BE2C (cell line): ENCODE results near the gene ARF1.

ENCODE experiments used
- DNase-seq: peaks from one replicate; pipeline ENCODE4 v3.0.0-alpha.2; 2020
- H3K27me3 ChIP-seq: fragments of 250-450 bp; sonication (Bioruptor Pico); 2 replicates; pipeline ENCODE4 v1.5.1; 2020; ENCODE audit warnings: mild to moderate bottlenecking
- H3K36me3 ChIP-seq: fragments of 250-450 bp; sonication (Bioruptor Pico); 2 replicates; pipeline ENCODE4 v1.5.1; 2020; ENCODE audit warnings: mild to moderate bottlenecking
- H3K4me1 ChIP-seq: fragments of 250-450 bp; sonication (Bioruptor Pico); 2 replicates; pipeline ENCODE4 v1.5.1; 2020
- H3K4me3 ChIP-seq: 2 replicates; pipeline ENCODE4 v1.5.1; 2011; ENCODE audit warnings: low read depth, low read length
- H3K9me3 ChIP-seq: fragments of 250-450 bp; sonication (Bioruptor Pico); 2 replicates; pipeline ENCODE4 v1.5.1; 2020
- CTCF ChIP-seq: IDR thresholded peaks from 2 replicates; pipeline ENCODE4 v1.5.1; 2012; ENCODE audit warnings: mild to moderate bottlenecking, low read depth, low read length

ARF1 gene

GRCh38 chr1:228074954-228075730 lies 7.4 kb upstream of the ARF1 start:
- TF ChIP-seq CTCF = no peak
- no peaks in the 10 kb centered on the region for H3K27me3 ChIP-seq
- H3K4me3 ChIP-seq = no peak overlapping the region
- H3K9me3 ChIP-seq = no peaks in the 10 kb centered on the region
- peaks cover 10% of the 10 kb centered on the region; the same call in 1 of the 2 replicates for H3K4me1 ChIP-seq
- no peaks in the 10 kb centered on the region for H3K36me3 ChIP-seq
- no peak for DNase-seq

GRCh38 chr1:228075801-228076271 lies 6.7 kb upstream of the ARF1 start:
- H3K4me1 ChIP-seq = peaks cover 10% of the 10 kb centered on the region; the same call in 1 of the 2 replicates
- no peak overlapping the region for H3K4me3 ChIP-seq
- no peak for DNase-seq
- H3K27me3 ChIP-seq = no peaks in the 10 kb centered on the region
- no peaks in the 10 kb centered on the region for H3K36me3 ChIP-seq
- TF ChIP-seq CTCF = no peak
- H3K9me3 ChIP-seq = no peaks in the 10 kb centered on the region

GRCh38 chr1:228076796-228077430 lies 5.6 kb upstream of the ARF1 start:
- no peak for DNase-seq
- no peak for TF ChIP-seq CTCF
- H3K4me3 ChIP-seq = no peak overlapping the region
- H3K27me3 ChIP-seq = no peaks in the 10 kb centered on the region
- no peaks in the 10 kb centered on the region for H3K9me3 ChIP-seq
- H3K4me1 ChIP-seq = peaks cover 10% of the 10 kb centered on the region; the same call in 1 of the 2 replicates
- H3K36me3 ChIP-seq = no peaks in the 10 kb centered on the region

- TF ChIP-seq CTCF = no peak
Measured at GRCh38 chr1:228077565-228078330, 4.8 kb upstream of the ARF1 start.

GRCh38 chr1:228079013-228079412 lies 3.5 kb upstream of the ARF1 start:
- peaks cover 12% of the 10 kb centered on the region for H3K36me3 ChIP-seq
- peaks cover 2% of the 10 kb centered on the region; the same call in 1 of the 2 replicates for H3K4me1 ChIP-seq
- no peak for DNase-seq
- TF ChIP-seq CTCF = no peak
- H3K4me3 ChIP-seq = no peak overlapping the region
- H3K9me3 ChIP-seq = no peaks in the 10 kb centered on the region
- H3K27me3 ChIP-seq = no peaks in the 10 kb centered on the region

More at GRCh38 chr1:228077565-228078330, 4.8 kb upstream of the ARF1 start:
- Histone ChIP-seq H3K27me3 (no peaks in the 10 kb centered on the region), H3K4me3 (no peak overlapping the region), H3K9me3 (no peaks in the 10 kb centered on the region), H3K36me3 (0 out of 2 replicates have a peak, but pooled peaks cover 2% of the 10 kb centered on the region), H3K4me1 (peaks cover 10% of the 10 kb centered on the region; the same call in 1 of the 2 replicates)
- no peak for DNase-seq
